GM18499 (cell line): ENCODE measurements around the gene PRM2.

Experiments
- ATAC-seq: cut with Tn5 transposase; IDR thresholded peaks from one replicate; pipeline ENCODE4 v1.9.1; 2021; ENCODE audit warnings: moderate number of reproducible peaks; ENCODE audit not compliant: insufficient read depth, unreplicated experiment

Gene PRM2

GRCh38 chr16:11276143-11276895, at the start of gene PRM2:
PRM2 (minus strand) TSS chr16:11276480; CDS start chr16:11276370, 110 bp downstream.
- ATAC-seq = no peak

- ATAC-seq = no peak
These were observed 49.3 kb upstream of the PRM2 start for GRCh38 chr16:11325404-11326083.

- no peak for ATAC-seq
These were observed 47.5 kb upstream of the PRM2 start for GRCh38 chr16:11323551-11324336.

- no peak for ATAC-seq
These were observed 46.5 kb upstream of the PRM2 start for GRCh38 chr16:11322823-11323222.

- ATAC-seq = no peak
These were observed 45.4 kb upstream of the PRM2 start for GRCh38 chr16:11321662-11322061.

- ATAC-seq = no peak
These were observed 43.9 kb upstream of the PRM2 start for GRCh38 chr16:11320170-11320569.

GRCh38 chr16:11319529-11320146, 43.4 kb upstream of the PRM2 start:
- ATAC-seq = no peak

- ATAC-seq = no peak
These were observed 42.5 kb upstream of the PRM2 start for GRCh38 chr16:11318817-11319216.

GRCh38 chr16:11316331-11317015, 40.2 kb upstream of the PRM2 start:
- ATAC-seq = no peak

- ATAC-seq = no peak
These were observed 39.2 kb upstream of the PRM2 start for GRCh38 chr16:11315510-11315909.

- no peak for ATAC-seq
These were observed 38.1 kb upstream of the PRM2 start for GRCh38 chr16:11314309-11314894.

GRCh38 chr16:11313493-11314308, 37.4 kb upstream of the PRM2 start:
- no peak for ATAC-seq

GRCh38 chr16:11312718-11313492, 36.6 kb upstream of the PRM2 start:
- ATAC-seq = no peak

- ATAC-seq = no peak
These were observed 34.8 kb upstream of the PRM2 start for GRCh38 chr16:11310997-11311561.

GRCh38 chr16:11310634-11310977, 34.3 kb upstream of the PRM2 start:
- ATAC-seq = no peak

- ATAC-seq = no peak
These were observed 33.8 kb upstream of the PRM2 start for GRCh38 chr16:11309895-11310633.
